GM18505 (cell line): ENCODE measurements around the gene PPFIA3.

Experiments used
- ATAC-seq: cut with Tn5 transposase; IDR thresholded peaks from one replicate; pipeline ENCODE4 v1.9.1; 2021; ENCODE audit not compliant: unreplicated experiment
- POLR2A ChIP-seq: IDR thresholded peaks from 4 replicates; pipeline ENCODE4 v1.6.1; 2011; ENCODE audit warnings: borderline replicate concordance; ENCODE audit not compliant: insufficient read depth, insufficient read length; ENCODE audit errors: extremely low read depth

PPFIA3 gene

DNA sequence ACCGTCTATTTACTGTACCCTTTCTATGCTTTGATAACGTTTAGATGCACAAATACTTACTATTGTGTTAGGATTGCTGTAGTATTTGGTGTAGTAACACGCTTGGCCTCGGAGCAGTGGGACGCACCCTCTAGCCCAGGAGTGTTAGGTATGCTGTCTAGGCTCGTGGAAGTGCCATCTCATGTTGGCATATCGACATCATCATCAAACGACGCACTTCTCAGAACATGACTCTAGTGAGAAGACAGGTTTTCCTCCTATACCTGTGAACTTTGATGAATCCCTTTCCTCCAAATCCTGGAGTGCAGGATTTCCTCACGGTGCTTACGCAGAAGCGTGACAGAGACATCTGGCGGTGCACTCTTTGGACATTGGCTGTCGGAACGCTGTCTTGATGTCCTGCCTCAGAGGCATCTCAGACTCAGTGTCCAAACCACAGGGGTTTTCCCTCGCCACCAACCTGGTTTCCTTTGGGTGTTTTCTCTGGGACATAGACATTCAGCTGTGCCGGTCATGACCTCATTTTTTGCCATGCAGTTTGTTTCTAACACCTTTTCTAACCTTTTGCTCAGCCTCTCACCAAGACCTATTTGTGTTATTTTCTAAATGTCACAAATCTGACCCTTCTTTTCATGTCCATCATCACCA is 27.8 kb upstream of the PPFIA3 start:
- no peak for TF ChIP-seq POLR2A
- no peak for ATAC-seq

DNA sequence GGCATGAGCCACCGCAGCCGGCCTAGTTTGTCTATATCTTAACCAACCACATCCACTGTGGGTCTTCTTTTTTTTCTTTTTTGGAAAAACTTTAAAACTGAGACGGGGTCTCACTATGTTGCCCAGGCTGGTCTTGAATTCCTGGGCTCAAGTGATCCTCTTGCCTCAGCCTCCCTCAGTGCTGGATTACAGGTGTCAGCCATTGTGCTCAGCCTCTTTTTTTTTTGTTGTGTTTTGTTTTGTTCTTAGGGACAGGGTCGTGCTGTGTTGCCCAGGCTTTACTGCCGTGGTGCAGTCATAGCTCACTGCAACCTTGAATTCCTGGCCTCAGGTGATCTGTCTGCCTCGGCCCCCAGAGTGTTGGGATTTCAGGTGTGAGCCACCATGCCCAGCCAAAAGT is 26.7 kb upstream of the PPFIA3 start:
- ATAC-seq = no peak
- no peak for TF ChIP-seq POLR2A

DNA sequence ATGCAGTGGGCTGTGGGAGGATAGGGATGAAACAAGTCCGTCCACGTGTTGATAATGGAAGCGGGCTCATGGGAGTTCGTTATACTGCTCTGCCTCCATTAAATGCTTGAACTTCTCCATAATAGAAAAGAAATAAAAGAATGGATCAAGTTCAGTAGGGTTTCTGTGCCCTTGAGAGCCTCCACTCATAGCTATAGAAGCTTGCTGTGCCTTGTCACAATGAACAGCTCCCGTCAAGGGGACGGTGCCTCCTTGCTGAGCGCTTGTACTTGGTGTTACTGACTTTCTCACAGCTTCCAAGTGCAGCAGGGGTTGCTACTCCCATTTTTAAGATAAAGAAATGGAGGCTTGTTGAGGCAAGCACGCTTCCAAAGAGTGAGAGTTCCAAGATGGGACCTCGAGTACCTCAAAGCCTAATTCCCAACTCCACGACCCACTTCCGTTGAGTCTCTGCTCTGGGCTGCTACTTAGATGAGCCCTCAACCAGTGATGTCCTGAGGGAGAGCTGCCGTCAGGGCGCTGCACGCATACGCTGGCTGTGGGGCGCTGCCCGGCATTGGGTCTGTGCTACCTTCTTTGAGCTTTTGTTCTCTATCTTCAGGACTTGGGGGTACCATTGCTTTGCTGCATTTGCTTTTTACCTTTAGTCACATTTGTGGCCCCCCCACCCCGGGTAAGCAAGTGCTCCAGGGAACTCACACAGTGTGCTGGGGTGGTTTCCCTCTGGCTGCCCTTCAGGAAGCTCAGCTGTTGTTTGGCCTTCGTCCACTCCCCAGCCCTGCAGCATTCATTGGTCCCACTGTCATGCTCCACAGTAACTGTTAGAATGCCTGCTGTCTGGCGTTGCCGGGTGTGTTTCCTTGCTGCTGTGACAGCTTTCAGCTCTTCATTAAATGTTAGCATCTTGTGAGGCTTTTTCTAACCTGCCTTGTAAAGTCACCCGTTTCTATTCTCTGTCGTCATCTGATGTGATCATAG is 24.6 kb upstream of the PPFIA3 start:
- no peak for ATAC-seq
- TF ChIP-seq POLR2A = no peak

GRCh38 chr19:49097453-49098288 is 21.7 kb upstream of the PPFIA3 start:
- peak; percentile 20 for TF ChIP-seq POLR2A
- no peak for ATAC-seq

GRCh38 chr19:49098795-49099194 is 20.5 kb upstream of the PPFIA3 start:
- no peak for ATAC-seq
- TF ChIP-seq POLR2A = no peak

- no peak for TF ChIP-seq POLR2A
- ATAC-seq = no peak
These were observed 18.2 kb upstream of the PPFIA3 start for GRCh38 chr19:49101160-49101559.

DNA sequence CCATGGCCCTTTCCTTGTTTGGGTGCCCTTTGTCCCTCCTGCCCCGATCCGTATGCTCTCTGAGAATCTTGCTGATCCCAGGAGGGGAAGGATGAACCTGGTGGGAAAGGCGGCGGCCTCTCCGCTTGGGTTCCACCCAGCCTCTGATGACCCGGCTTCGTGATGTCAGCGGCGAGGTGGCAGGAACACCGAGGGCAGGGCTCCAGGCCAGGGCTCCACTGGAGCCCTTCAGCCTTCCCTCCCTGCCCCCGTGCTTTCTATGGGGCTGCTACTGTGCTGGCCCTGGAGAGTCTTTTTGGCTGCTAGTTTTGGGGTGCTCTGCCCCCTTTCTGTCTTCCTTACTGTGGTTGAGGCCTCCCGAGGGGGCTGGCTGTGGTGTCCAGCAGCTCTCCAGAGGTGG is 17.0 kb upstream of the PPFIA3 start:
- TF ChIP-seq POLR2A = no peak
- no peak for ATAC-seq

GRCh38 chr19:49103331-49104085 is 15.8 kb upstream of the PPFIA3 start:
- ATAC-seq = no peak

DNA sequence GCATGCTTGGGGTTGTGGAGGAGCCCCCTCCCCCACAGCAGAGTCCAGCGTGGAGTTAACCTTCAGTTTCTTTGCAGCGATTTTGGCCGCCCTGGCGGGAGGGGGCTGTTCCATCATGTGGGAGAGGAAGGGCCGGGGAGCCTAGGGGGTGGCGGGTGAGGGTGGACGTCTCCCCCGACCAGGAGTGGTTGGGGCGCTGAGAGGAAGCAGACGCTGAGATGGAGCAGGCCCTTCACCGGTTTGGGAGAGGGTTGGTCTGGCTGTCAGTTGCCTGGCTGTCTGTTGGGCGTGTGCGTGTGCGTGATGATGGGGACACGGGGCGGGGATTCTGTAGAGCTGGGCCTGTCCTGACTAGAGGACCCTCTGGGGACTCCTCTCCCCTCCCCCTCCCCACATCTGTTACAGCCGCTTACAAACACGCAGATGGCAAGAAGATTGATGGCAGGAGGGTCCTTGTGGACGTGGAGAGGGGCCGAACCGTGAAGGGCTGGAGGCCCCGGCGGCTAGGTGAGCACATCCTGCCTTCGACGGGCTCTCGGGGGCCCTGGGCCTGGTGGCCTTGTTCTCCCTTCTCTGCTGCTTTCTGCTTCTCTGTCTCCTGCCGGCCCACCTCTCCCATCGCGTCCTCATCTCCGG is 15.0 kb upstream of the PPFIA3 start:
- TF ChIP-seq POLR2A = no peak
- ATAC-seq = no peak

More at GRCh38 chr19:49103331-49104085, 15.8 kb upstream of the PPFIA3 start:
- no peak for TF ChIP-seq POLR2A

GRCh38 chr19:49106648-49107135 is 12.7 kb upstream of the PPFIA3 start:
- ATAC-seq = no peak

GRCh38 chr19:49107625-49108459 is 11.5 kb upstream of the PPFIA3 start:
- no peak for ATAC-seq
- TF ChIP-seq POLR2A = no peak

More at GRCh38 chr19:49106648-49107135, 12.7 kb upstream of the PPFIA3 start:
- no peak for TF ChIP-seq POLR2A
